ENCODE data around the gene ANXA9. TPM values are rescaled to one million over a fixed set of nuclear protein-coding genes. Genes with fewer than 3 reads are reported as not detected.

ANXA9 gene
- total RNA-seq, 1 donor from 2014 or later = 0.68 TPM

DNA sequence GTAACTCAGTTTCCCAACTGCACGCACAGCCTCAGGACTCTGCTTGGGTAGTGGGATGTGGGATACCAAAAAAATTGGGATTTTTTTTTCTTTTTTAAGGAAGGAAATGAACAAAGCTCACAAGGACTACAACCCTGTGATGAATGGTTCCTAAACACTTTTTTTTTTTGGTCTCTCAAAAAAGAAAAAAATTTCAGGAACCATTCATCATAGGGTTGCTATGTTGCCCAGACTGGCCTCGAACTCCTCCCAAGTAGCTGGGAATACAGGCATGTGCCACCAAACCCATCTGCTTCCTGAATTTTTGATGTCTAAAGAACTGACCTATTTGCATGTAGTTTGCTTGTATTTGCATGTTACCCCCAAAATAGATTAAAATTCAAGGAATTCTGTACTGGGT is 17.8 kb downstream of the ANXA9 start:
- no peak for ATAC-seq
- peaks cover 51% of the 10 kb centered on the region for H3K4me1 ChIP-seq
- no peak overlapping the region for H3K4me3 ChIP-seq
- no peak for DNase-seq
- H3K9me3 ChIP-seq = no peaks in the 10 kb centered on the region
- peaks cover 61% of the 10 kb centered on the region for H3K36me3 ChIP-seq
- H3K27ac ChIP-seq = no peak overlapping the region
- H3K27me3 ChIP-seq (ENCODE audit: low read depth) = no peaks in the 10 kb centered on the region
- intact Hi-C loops (cut with DNase I) = no loop called here
- TF ChIP-seq, protein P1, sequence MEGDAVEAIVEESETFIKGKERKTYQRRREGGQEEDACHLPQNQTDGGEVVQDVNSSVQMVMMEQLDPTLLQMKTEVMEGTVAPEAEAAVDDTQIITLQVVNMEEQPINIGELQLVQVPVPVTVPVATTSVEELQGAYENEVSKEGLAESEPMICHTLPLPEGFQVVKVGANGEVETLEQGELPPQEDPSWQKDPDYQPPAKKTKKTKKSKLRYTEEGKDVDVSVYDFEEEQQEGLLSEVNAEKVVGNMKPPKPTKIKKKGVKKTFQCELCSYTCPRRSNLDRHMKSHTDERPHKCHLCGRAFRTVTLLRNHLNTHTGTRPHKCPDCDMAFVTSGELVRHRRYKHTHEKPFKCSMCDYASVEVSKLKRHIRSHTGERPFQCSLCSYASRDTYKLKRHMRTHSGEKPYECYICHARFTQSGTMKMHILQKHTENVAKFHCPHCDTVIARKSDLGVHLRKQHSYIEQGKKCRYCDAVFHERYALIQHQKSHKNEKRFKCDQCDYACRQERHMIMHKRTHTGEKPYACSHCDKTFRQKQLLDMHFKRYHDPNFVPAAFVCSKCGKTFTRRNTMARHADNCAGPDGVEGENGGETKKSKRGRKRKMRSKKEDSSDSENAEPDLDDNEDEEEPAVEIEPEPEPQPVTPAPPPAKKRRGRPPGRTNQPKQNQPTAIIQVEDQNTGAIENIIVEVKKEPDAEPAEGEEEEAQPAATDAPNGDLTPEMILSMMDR (IDR thresholded peaks at IDR 0.05) = no peak

DNA sequence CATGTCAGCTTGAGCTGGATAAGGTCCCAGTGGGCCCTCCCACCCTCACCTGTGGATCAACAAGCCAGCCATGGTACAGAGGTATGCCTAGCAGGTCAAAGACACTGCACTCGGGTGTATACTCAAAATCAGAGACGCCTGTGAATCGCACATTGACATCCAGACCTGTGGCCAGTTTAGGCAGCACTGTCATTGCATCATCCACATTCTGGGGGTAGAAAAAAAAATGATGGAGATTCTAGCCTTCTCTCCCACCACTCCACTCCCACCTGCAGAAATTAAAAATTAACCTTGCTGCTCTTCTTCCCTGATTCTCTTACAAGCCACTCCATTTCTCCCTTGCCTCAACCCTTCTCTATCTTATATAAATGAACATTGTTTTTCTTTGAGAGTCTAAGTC is 18.3 kb downstream of the ANXA9 start:
- peaks cover 54% of the 10 kb centered on the region for H3K4me1 ChIP-seq
- no peak overlapping the region for H3K4me3 ChIP-seq
- peaks cover 61% of the 10 kb centered on the region for H3K36me3 ChIP-seq
- TF ChIP-seq, protein P1 (IDR thresholded peaks at IDR 0.05) = no peak
- no peaks in the 10 kb centered on the region for H3K27me3 ChIP-seq (ENCODE audit: low read depth)
- no peaks in the 10 kb centered on the region for H3K9me3 ChIP-seq
- ATAC-seq (no peak), DNase-seq (no peak)
- H3K27ac ChIP-seq = no peak overlapping the region
- intact Hi-C loops (cut with DNase I) = no loop called here

DNA sequence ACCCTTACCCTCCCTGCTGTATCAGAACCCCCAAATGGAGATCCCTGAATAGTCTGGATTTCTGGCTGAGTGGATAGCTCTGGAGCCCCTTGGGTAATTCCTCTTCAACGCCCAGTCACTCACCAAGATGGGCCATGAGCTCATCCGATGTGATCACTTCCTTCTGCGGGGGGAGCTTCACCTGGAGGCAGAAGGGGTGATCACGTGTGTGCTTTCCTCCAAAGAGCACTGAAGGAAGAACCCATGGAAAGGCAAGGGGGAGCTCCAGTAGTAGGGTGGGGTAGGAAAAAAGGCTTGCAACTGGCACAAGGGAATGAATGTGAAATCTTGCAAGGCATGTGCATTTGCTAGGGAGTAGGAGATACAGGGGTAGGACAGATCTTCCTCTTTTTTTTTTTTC is 19.5 kb downstream of the ANXA9 start:
- no peak for ATAC-seq
- Histone ChIP-seq H3K36me3 (peaks cover 59% of the 10 kb centered on the region), H3K4me1 (peaks cover 45% of the 10 kb centered on the region), H3K27me3 (ENCODE audit: low read depth) (no peaks in the 10 kb centered on the region), H3K4me3 (no peak overlapping the region), H3K9me3 (no peaks in the 10 kb centered on the region), H3K27ac (peak overlapping the region; percentile 39)
- no peak for DNase-seq
- intact Hi-C loops (cut with DNase I) = no loop called here
- TF ChIP-seq, protein P1 (IDR thresholded peaks at IDR 0.05) = no peak

DNA sequence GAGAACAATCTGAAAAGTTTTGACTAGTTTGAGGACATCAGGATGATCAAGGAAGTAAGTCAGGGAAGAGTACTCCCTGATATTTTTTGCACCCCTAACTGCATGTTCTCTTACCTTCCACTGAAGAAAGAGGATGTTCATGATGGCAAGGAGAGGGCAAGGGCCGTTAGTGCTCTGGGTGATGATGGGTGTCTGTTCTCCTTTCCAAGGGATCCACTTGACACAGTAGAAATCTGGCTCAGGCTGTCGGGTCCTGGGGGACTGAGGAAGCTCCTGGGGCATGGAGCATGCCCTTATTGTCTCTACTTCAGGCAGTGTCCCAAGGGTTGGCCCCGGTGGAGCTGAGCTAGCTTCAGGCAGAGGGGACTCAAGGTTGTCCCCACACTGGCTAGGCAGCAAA is 20.0 kb downstream of the ANXA9 start:
- intact Hi-C loops (cut with DNase I) = no loop called here
- DNase-seq (no peak), ATAC-seq (no peak)
- TF ChIP-seq, protein P1 (IDR thresholded peaks at IDR 0.05) = no peak
- no peak overlapping the region for H3K4me3 ChIP-seq
- H3K36me3 ChIP-seq = peaks cover 54% of the 10 kb centered on the region
- H3K9me3 ChIP-seq = no peaks in the 10 kb centered on the region
- peak overlapping the region; percentile 39 for H3K27ac ChIP-seq
- peaks cover 48% of the 10 kb centered on the region for H3K4me1 ChIP-seq
- no peaks in the 10 kb centered on the region for H3K27me3 ChIP-seq (ENCODE audit: low read depth)

DNA sequence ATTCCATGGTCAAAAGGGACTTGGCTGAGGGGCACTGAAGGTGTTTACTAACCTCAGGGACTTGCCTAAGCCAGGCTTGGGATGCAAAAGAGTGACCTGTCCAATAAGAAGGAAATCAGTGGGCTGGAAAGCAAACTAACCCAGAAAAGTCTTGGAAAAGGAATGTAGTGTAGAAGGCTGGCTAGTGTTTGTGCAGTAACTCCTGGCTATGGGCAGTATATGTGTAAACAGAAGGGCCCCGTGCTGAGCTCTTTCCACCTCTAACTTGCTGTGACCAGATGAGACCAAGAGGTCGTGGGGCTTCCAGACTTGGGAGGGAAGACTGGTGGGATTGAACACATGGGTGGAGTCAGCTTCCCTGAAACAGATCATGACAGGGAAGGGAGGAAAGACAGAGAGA is 20.5 kb downstream of the ANXA9 start:
- Histone ChIP-seq H3K9me3 (no peaks in the 10 kb centered on the region), H3K4me1 (peaks cover 54% of the 10 kb centered on the region), H3K27ac (peak overlapping the region; percentile 39), H3K4me3 (peak overlapping the region; percentile 78), H3K36me3 (peaks cover 49% of the 10 kb centered on the region), H3K27me3 (ENCODE audit: low read depth) (no peaks in the 10 kb centered on the region)
- TF ChIP-seq, protein P1 (IDR thresholded peaks at IDR 0.05) = no peak
- intact Hi-C loops (cut with DNase I) = no loop called here
- ATAC-seq = no peak
- DNase-seq = no peak

DNA sequence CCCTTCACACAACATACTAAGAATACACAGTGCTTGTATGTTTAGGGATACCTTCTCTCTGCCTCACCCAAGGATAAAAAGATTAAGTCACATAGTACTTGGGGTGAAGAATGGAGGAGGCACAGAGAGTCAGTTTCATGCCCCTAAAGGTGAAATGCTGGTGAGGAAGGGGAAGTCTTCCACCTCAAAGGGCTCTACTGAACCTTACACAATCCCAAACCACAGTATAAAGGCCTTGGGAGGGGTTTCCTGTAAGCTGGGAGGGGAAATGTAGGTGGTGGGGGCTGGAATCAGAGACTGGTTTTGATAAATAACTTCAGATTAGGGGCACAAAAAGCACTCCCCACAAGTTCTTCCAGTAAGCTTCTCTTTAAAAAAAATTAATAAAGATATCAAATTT is 21.1 kb downstream of the ANXA9 start:
- Histone ChIP-seq H3K27me3 (ENCODE audit: low read depth) (no peaks in the 10 kb centered on the region), H3K27ac (peak overlapping the region; percentile 39), H3K4me3 (peak overlapping the region; percentile 78), H3K36me3 (peaks cover 43% of the 10 kb centered on the region), H3K4me1 (peaks cover 58% of the 10 kb centered on the region), H3K9me3 (no peaks in the 10 kb centered on the region)
- no peak for DNase-seq
- intact Hi-C loops (cut with DNase I) = no loop called here
- no peak for ATAC-seq
- TF ChIP-seq, protein P1 (IDR thresholded peaks at IDR 0.05) = no peak

Data from lower lobe of right lung (tissue), 2 donors.